Stimulated activated naive B cell treated with anti-CD40 and anti-IgM and Interleukin-4, amounts not matched to agents 10 μg/mL and 1 μg/mL and 100 μg/mL, for 72 hours (primary cell): ENCODE data around the gene RANBP6.
"Not testable (repeated sequence)": the region's sequence is repeated elsewhere in the genome, so short reads cannot be mapped to it uniquely, and the experiment has no call there.

ENCODE experiments used
- ATAC-seq, 2 donors: fragments of 150-1000 bp; cut with Tn5 transposase; replicated peaks; 2 replicates each; pipeline ENCODE4 v1.10.0; 2021; ENCODE audit warnings: moderate library complexity in 1 of 2
- DNase-seq: peaks from one replicate; pipeline ENCODE4 v3.0.0; 2021
- H3K27ac Mint-ChIP-seq: one replicate; pipeline ENCODE4 v1.8.0; 2022; ENCODE audit warnings: mild to moderate bottlenecking, mixed read lengths
- H3K27me3 Mint-ChIP-seq, 2 donors: one replicate each; pipeline ENCODE4 v1.8.0; 2022; ENCODE audit warnings: mixed read lengths in 2 of 2
- H3K36me3 Mint-ChIP-seq, 2 donors: one replicate each; pipeline ENCODE4 v1.8.0; 2022; ENCODE audit warnings: mixed read lengths in 2 of 2, mild to moderate bottlenecking in 1 of 2
- H3K4me1 Mint-ChIP-seq, 2 donors: one replicate each; pipeline ENCODE4 v1.8.0; 2022; ENCODE audit warnings: mixed read lengths in 2 of 2, mild to moderate bottlenecking in 1 of 2
- H3K4me3 Mint-ChIP-seq, 2 donors: one replicate each; pipeline ENCODE4 v1.8.0; 2022; ENCODE audit warnings: mild to moderate bottlenecking in 2 of 2, mixed read lengths in 2 of 2, moderate library complexity in 1 of 2
- H3K9me3 Mint-ChIP-seq, 2 donors: one replicate each; pipeline ENCODE4 v1.8.0; 2022; ENCODE audit warnings: mixed read lengths in 2 of 2, mild to moderate bottlenecking in 1 of 2

The RANBP6 gene

GRCh38 chr9:6015278-6016157, at the start of gene RANBP6:
RANBP6 (minus strand) TSS chr9:6015624; CDS start chr9:6015607, 17 bp downstream.
- Mint-ChIP-seq H3K36me3 (peaks cover 28 to 35% of the 10 kb centered on the region in 2 donors), H3K9me3 (peaks cover 0 to 2% of the 10 kb centered on the region in 2 donors), H3K27ac (peak within 1 kb of the TSS; percentile 98), H3K4me1 (peaks cover 20 to 30% of the 10 kb centered on the region in 2 donors), H3K27me3 (peaks cover 0 to 2% of the 10 kb centered on the region in 2 donors), H3K4me3 (peak within 1 kb of the TSS; percentile 91 to 92)
- peak; percentile 84 for DNase-seq
- peak; percentile 100 for ATAC-seq

- H3K4me3 Mint-ChIP-seq, DNase-seq, ATAC-seq, H3K9me3 Mint-ChIP-seq, H3K36me3 Mint-ChIP-seq, H3K27ac Mint-ChIP-seq, H3K4me1 Mint-ChIP-seq: not testable (repeated sequence)
- H3K27me3 Mint-ChIP-seq, result peaks cover 30 to 38% of the 10 kb centered on the region in 2 donors
Measured at GRCh38 chr9:6063146-6063545, 47.7 kb upstream of the RANBP6 start.

GRCh38 chr9:6055666-6056065, 40.2 kb upstream of the RANBP6 start:
- Mint-ChIP-seq H3K4me3 (no peak overlapping the region), H3K27ac (no peak overlapping the region), H3K9me3 (no peaks in the 10 kb centered on the region), H3K27me3 (peaks cover 5 to 9% of the 10 kb centered on the region in 2 donors), H3K36me3 (no peaks in the 10 kb centered on the region), H3K4me1 (peaks cover 6 to 12% of the 10 kb centered on the region in 2 donors)
- ATAC-seq, result no peak
- DNase-seq, result no peak

- ATAC-seq, result peak; percentile 60 to 63
- Mint-ChIP-seq H3K36me3 (no peaks in the 10 kb centered on the region), H3K27ac (no peak overlapping the region), H3K4me1 (peaks cover 6 to 13% of the 10 kb centered on the region in 2 donors), H3K9me3 (no peaks in the 10 kb centered on the region), H3K27me3 (peaks cover under 1 to 4% of the 10 kb centered on the region in 2 donors), H3K4me3 (no peak overlapping the region)
- DNase-seq, result no peak
Measured at GRCh38 chr9:6055216-6055615, 39.8 kb upstream of the RANBP6 start.

- no peaks in the 10 kb centered on the region for H3K27me3 Mint-ChIP-seq
- peak; percentile 36 for DNase-seq
Measured at GRCh38 chr9:6054280-6055099, 39.1 kb upstream of the RANBP6 start.

GRCh38 chr9:6052293-6052919, 37.0 kb upstream of the RANBP6 start:
- no peak overlapping the region for H3K4me3 Mint-ChIP-seq
- peaks cover 0 to under 1% of the 10 kb centered on the region in 2 donors for H3K27me3 Mint-ChIP-seq
- ATAC-seq, result no peak

More at GRCh38 chr9:6054280-6055099, 39.1 kb upstream of the RANBP6 start:
- no peaks in the 10 kb centered on the region for H3K36me3 Mint-ChIP-seq
- H3K4me1 Mint-ChIP-seq, result peaks cover 11 to 18% of the 10 kb centered on the region in 2 donors
- no peak overlapping the region for H3K4me3 Mint-ChIP-seq
- ATAC-seq, result peak; percentile 70 to 72
- no peak overlapping the region for H3K27ac Mint-ChIP-seq
- no peaks in the 10 kb centered on the region for H3K9me3 Mint-ChIP-seq

GRCh38 chr9:6051511-6051950, 36.1 kb upstream of the RANBP6 start:
- DNase-seq, result no peak
- peak; percentile 66 to 72 for ATAC-seq
- H3K36me3 Mint-ChIP-seq, result no peaks in the 10 kb centered on the region
- H3K9me3 Mint-ChIP-seq, result no peaks in the 10 kb centered on the region
- peaks cover 4 to 5% of the 10 kb centered on the region in 2 donors for H3K27me3 Mint-ChIP-seq
- H3K4me3 Mint-ChIP-seq, result no peak overlapping the region
- peaks cover 11 to 18% of the 10 kb centered on the region in 2 donors for H3K4me1 Mint-ChIP-seq
- H3K27ac Mint-ChIP-seq, result no peak overlapping the region

More at GRCh38 chr9:6052293-6052919, 37.0 kb upstream of the RANBP6 start:
- Mint-ChIP-seq H3K27ac (no peak overlapping the region), H3K36me3 (no peaks in the 10 kb centered on the region), H3K4me1 (peaks cover 11 to 18% of the 10 kb centered on the region in 2 donors), H3K9me3 (no peaks in the 10 kb centered on the region)
- no peak for DNase-seq

GRCh38 chr9:6049798-6050197, 34.4 kb upstream of the RANBP6 start:
- Mint-ChIP-seq H3K9me3 (no peaks in the 10 kb centered on the region), H3K4me1 (peaks cover 10 to 18% of the 10 kb centered on the region in 2 donors), H3K36me3 (no peaks in the 10 kb centered on the region), H3K4me3 (no peak overlapping the region), H3K27ac (peak overlapping the region; percentile 15), H3K27me3 (peaks cover 7 to 16% of the 10 kb centered on the region in 2 donors)
- ATAC-seq (peak; percentile 81 to 88), DNase-seq (no peak)

GRCh38 chr9:6048039-6048438, 32.6 kb upstream of the RANBP6 start:
- ATAC-seq (no peak), DNase-seq (no peak)
- H3K4me1 Mint-ChIP-seq, result peaks cover 8 to 14% of the 10 kb centered on the region in 2 donors
- no peak overlapping the region for H3K4me3 Mint-ChIP-seq
- H3K9me3 Mint-ChIP-seq, result no peaks in the 10 kb centered on the region
- H3K27ac Mint-ChIP-seq, result no peak overlapping the region
- H3K27me3 Mint-ChIP-seq, result peaks cover 7 to 16% of the 10 kb centered on the region in 2 donors
- no peaks in the 10 kb centered on the region for H3K36me3 Mint-ChIP-seq

GRCh38 chr9:6047020-6047419, 31.6 kb upstream of the RANBP6 start:
- Mint-ChIP-seq H3K36me3 (no peaks in the 10 kb centered on the region), H3K4me3 (no peak overlapping the region), H3K9me3 (no peaks in the 10 kb centered on the region), H3K27me3 (peaks cover 7 to 16% of the 10 kb centered on the region in 2 donors), H3K27ac (no peak overlapping the region), H3K4me1 (peaks cover 8 to 14% of the 10 kb centered on the region in 2 donors)
- no peak for ATAC-seq
- DNase-seq, result no peak

GRCh38 chr9:6045364-6045763, 29.9 kb upstream of the RANBP6 start:
- ATAC-seq, result no peak
- Mint-ChIP-seq H3K36me3 (no peaks in the 10 kb centered on the region), H3K27me3 (peaks cover 19 to 29% of the 10 kb centered on the region in 2 donors), H3K4me1 (peaks cover 6 to 7% of the 10 kb centered on the region in 2 donors), H3K4me3 (no peak overlapping the region), H3K27ac (no peak overlapping the region), H3K9me3 (peaks cover 0 to 5% of the 10 kb centered on the region in 2 donors)
- no peak for DNase-seq

GRCh38 chr9:6040077-6040476, 24.7 kb upstream of the RANBP6 start:
- Mint-ChIP-seq H3K36me3 (no peaks in the 10 kb centered on the region), H3K4me3 (no peak overlapping the region), H3K4me1 (peaks cover 0 to 2% of the 10 kb centered on the region in 2 donors), H3K27me3 (peaks cover 17 to 30% of the 10 kb centered on the region in 2 donors), H3K9me3 (peaks cover 0 to 7% of the 10 kb centered on the region in 2 donors), H3K27ac (no peak overlapping the region)
- ATAC-seq (peak; percentile 57 to 67), DNase-seq (no peak)

- no peak overlapping the region for H3K27ac Mint-ChIP-seq
- H3K36me3 Mint-ChIP-seq, result no peaks in the 10 kb centered on the region
- no peak for ATAC-seq
- H3K9me3 Mint-ChIP-seq, result peaks cover 0 to 6% of the 10 kb centered on the region in 2 donors
- H3K27me3 Mint-ChIP-seq, result peaks cover 22 to 38% of the 10 kb centered on the region in 2 donors
- no peak for DNase-seq
- no peak overlapping the region for H3K4me3 Mint-ChIP-seq
- peaks cover 0 to 2% of the 10 kb centered on the region in 2 donors for H3K4me1 Mint-ChIP-seq
Measured at GRCh38 chr9:6036391-6036790, 21.0 kb upstream of the RANBP6 start.

- H3K9me3 Mint-ChIP-seq, result no peaks in the 10 kb centered on the region
- H3K27ac Mint-ChIP-seq, result no peak overlapping the region
- no peaks in the 10 kb centered on the region for H3K36me3 Mint-ChIP-seq
- DNase-seq (no peak), ATAC-seq (peak in 1 of 2 donors; percentile 14)
- no peaks in the 10 kb centered on the region for H3K4me1 Mint-ChIP-seq
- H3K4me3 Mint-ChIP-seq, result no peak overlapping the region
- H3K27me3 Mint-ChIP-seq, result peaks cover 16 to 32% of the 10 kb centered on the region in 2 donors
Measured at GRCh38 chr9:6034954-6035353, 19.5 kb upstream of the RANBP6 start.
